Effector memory CD8-positive, alpha-beta T cell (primary cell): ENCODE data around the gene TAPBP.
A peak's percentile ranks its signal among the peaks of the same experiment; 100 is the strongest.

Source experiments
- ATAC-seq: fragments of 150-1000 bp; cut with Tn5 transposase; replicated peaks from 2 replicates; pipeline ENCODE4 v1.10.0; 2021; ENCODE audit warnings: mild to moderate bottlenecking, moderate library complexity
- DNase-seq, 3 experiments: peaks; one replicate each; pipeline ENCODE4 v3.0.0; 2021
- H3K27ac Mint-ChIP-seq, 2 donors: one replicate each; pipeline ENCODE4 v1.8.0; 2022; ENCODE audit warnings: mild to moderate bottlenecking in 2 of 2, mixed read lengths in 2 of 2, moderate library complexity in 2 of 2
- H3K27me3 Mint-ChIP-seq, 2 donors: one replicate each; pipeline ENCODE4 v1.8.0; 2022; ENCODE audit warnings: mixed read lengths in 2 of 2
- H3K36me3 Mint-ChIP-seq: one replicate; pipeline ENCODE4 v1.8.0; 2022; ENCODE audit warnings: mild to moderate bottlenecking, moderate library complexity, mixed read lengths; ENCODE audit not compliant: insufficient read depth
- H3K4me1 Mint-ChIP-seq, 2 donors: one replicate each; pipeline ENCODE4 v1.8.0; 2022; ENCODE audit warnings: low read depth in 2 of 2, mixed read lengths in 2 of 2
- H3K4me3 Mint-ChIP-seq, 2 donors: one replicate each; pipeline ENCODE4 v1.8.0; 2022; ENCODE audit warnings: mild to moderate bottlenecking in 2 of 2, mixed read lengths in 2 of 2, moderate library complexity in 2 of 2
- H3K9me3 Mint-ChIP-seq, 2 donors: one replicate each; pipeline ENCODE4 v1.8.0; 2022; ENCODE audit warnings: mixed read lengths in 2 of 2

The TAPBP gene

DNA sequence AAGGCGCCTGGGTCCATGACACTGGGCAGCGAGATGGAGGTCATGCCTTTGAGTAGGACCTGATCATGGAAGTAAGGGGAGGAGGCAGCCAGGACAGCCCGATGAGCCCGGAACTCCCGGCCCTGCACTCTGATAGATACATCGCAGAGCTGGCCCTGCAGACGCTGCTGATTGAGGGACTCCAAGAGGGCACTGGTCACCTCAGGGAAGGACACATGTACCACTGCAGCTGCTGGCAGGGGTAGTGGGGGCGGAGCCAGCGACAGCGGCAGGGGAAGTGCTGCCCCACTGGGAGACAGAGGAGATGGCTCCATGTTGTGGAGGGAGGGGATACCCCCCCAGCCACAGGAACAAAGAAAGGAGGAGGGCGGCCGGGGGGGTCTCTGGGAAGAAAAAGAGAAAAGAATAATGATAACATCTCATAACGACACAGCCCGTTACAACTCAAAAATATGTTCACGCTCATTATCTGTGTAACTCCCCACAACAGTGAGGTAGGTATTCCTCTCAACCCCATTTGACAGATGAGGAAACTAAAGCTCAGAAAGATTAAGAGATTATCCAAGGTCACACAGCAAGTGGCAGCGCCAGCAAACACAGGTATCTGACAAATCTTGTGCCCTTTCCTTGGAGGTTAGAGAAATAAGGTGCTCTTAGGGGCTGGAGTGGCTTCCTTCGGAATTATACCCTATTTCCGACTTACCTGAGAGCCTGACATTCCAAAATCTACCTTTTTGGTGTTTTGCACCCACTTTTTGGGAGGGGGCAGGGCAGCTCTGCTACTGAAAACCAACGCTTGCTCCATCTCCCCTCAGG, 2.9 kb upstream of the TAPBP start:
- DNase-seq: no peak
- no peaks in the 10 kb centered on the region for H3K27me3 Mint-ChIP-seq

GRCh38 chr6:33315793-33316602, 2.1 kb upstream of the TAPBP start:
- H3K4me1 Mint-ChIP-seq: peaks cover 70 to 77% of the 10 kb centered on the region in 2 donors
- H3K27ac Mint-ChIP-seq: peak overlapping the region; percentile 94 to 100
- H3K4me3 Mint-ChIP-seq: peak overlapping the region; percentile 92 to 99
- DNase-seq (no peak), ATAC-seq (no peak)
- H3K9me3 Mint-ChIP-seq: no peaks in the 10 kb centered on the region
- H3K36me3 Mint-ChIP-seq: peaks cover 77% of the 10 kb centered on the region
- H3K27me3 Mint-ChIP-seq: no peaks in the 10 kb centered on the region

More for the DNA sequence above, 2.9 kb upstream of the TAPBP start:
- Mint-ChIP-seq H3K4me3 (peak overlapping the region; percentile 92 to 99), H3K27ac (peak overlapping the region; percentile 94 to 100), H3K36me3 (peaks cover 75% of the 10 kb centered on the region), H3K4me1 (peaks cover 73 to 80% of the 10 kb centered on the region in 2 donors), H3K9me3 (no peaks in the 10 kb centered on the region)
- no peak for ATAC-seq

GRCh38 chr6:33314943-33315792, 1.3 kb upstream of the TAPBP start:
- DNase-seq (no peak), ATAC-seq (no peak)
- no peaks in the 10 kb centered on the region for H3K27me3 Mint-ChIP-seq
- H3K4me3 Mint-ChIP-seq: peak overlapping the region; percentile 92 to 99
- peaks cover 77% of the 10 kb centered on the region for H3K36me3 Mint-ChIP-seq
- no peaks in the 10 kb centered on the region for H3K9me3 Mint-ChIP-seq
- H3K4me1 Mint-ChIP-seq: peaks cover 66 to 74% of the 10 kb centered on the region in 2 donors
- H3K27ac Mint-ChIP-seq: peak overlapping the region; percentile 99 to 100

DNA sequence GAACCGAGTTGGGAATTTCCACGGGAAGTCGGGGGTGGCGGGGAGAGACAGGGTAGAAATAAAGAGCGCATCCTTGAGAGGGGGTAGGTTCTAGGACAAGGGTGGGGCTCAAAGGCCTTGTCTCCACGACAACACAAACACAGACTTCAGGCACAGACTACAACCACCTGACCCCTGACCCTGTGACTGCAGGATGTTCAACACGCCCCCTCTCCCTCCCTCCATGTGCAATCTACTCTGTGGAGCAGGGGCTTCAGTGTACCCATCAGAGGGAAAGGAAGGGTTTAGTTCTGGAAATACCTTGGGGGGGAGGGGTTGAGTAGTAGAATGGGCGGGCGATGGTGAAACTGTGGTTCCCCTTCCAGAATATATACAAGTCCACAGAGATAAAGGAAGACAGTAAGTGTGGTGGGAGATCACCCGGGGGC, 651 bp upstream of the TAPBP start:
- Mint-ChIP-seq H3K27me3 (no peaks in the 10 kb centered on the region), H3K4me3 (peak overlapping the region; percentile 92 to 99), H3K27ac (peak overlapping the region; percentile 99 to 100), H3K36me3 (peaks cover 77% of the 10 kb centered on the region), H3K9me3 (no peaks in the 10 kb centered on the region), H3K4me1 (peaks cover 59 to 67% of the 10 kb centered on the region in 2 donors)
- ATAC-seq (peak; percentile 52), DNase-seq (peak; percentile 66 to 75 (median 68))

DNA sequence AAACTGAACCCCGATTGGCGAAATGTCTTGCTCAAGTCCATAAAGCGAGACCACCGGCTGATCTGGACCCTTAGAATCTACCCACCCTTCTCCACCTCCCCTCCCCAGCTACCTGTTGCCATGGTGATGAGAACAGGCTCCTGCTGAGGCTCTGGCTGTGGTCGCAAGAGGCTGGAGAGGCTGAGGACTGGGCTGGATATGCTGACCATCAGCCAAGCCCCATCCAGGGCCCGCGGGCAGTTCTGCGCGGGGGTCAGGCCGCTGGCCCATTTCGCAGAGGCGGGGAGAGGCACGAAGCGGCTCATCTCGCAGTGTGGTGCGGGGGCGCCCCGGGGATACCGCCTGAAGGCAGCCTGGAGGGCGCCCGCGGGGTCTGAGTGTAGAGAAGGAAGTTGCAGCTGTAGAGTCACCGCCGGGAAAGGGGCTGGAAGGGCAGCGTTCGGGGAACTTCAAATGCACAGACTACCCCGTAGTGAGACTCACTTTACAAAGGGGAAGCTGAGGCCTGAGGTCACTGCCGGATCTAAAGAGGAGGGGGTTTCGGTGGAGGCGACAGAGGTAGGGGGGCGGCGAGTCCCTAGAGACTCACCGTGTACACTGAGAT, 671 bp downstream of the TAPBP start:
- Mint-ChIP-seq H3K27ac (peak overlapping the region; percentile 99 to 100), H3K4me3 (peak overlapping the region; percentile 92 to 99), H3K27me3 (no peaks in the 10 kb centered on the region), H3K36me3 (peaks cover 78% of the 10 kb centered on the region), H3K9me3 (no peaks in the 10 kb centered on the region), H3K4me1 (peaks cover 51 to 60% of the 10 kb centered on the region in 2 donors)
- no peak for ATAC-seq
- no peak for DNase-seq

GRCh38 chr6:33312361-33313104, 1.3 kb downstream of the TAPBP start:
- Mint-ChIP-seq H3K9me3 (no peaks in the 10 kb centered on the region), H3K4me3 (peak overlapping the region; percentile 92 to 99), H3K4me1 (peaks cover 46 to 55% of the 10 kb centered on the region in 2 donors), H3K27ac (peak overlapping the region; percentile 99 to 100), H3K36me3 (peaks cover 78% of the 10 kb centered on the region), H3K27me3 (no peaks in the 10 kb centered on the region)
- DNase-seq (peak; percentile 73 to 85 (median 75)), ATAC-seq (peak; percentile 44)

- peaks cover 97% of the 10 kb centered on the region for H3K36me3 Mint-ChIP-seq
- peak overlapping the region in 1 of 2 donors; percentile 58 for H3K27ac Mint-ChIP-seq
- peak overlapping the region in 1 of 2 donors; percentile 18 for H3K4me3 Mint-ChIP-seq
- H3K9me3 Mint-ChIP-seq: no peaks in the 10 kb centered on the region
- H3K27me3 Mint-ChIP-seq: no peaks in the 10 kb centered on the region
- DNase-seq: no peak
- ATAC-seq: no peak
- peaks cover 22 to 23% of the 10 kb centered on the region in 2 donors for H3K4me1 Mint-ChIP-seq
These were observed 7.5 kb downstream of the TAPBP start for GRCh38 chr6:33306356-33306755.

DNA sequence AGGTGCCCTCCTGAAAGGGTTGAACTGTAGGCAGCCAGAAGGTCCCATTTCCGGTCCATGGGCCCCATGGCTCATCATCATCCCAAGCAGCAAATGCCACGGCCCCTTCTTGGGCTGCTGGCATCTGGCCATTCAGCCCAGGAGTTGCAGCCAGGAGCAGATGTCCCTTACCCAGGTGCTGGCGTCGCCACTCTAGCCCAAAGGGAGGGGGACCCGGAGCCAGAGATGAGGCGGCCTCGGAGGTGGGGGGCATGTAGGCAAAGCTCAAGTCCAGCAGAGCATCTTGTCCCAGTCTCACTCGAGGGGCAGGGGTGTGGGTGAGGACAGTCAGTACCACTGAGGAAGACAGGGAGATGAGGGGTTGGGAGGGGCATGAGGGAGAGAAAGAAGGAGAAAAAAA, 8.8 kb downstream of the TAPBP start:
- H3K9me3 Mint-ChIP-seq: no peaks in the 10 kb centered on the region
- no peak for DNase-seq
- ATAC-seq: no peak
- H3K27ac Mint-ChIP-seq: peak overlapping the region; percentile 85 to 92
- H3K27me3 Mint-ChIP-seq: no peaks in the 10 kb centered on the region
- peak overlapping the region in 1 of 2 donors; percentile 21 for H3K4me3 Mint-ChIP-seq
- H3K4me1 Mint-ChIP-seq: peaks cover 23 to 27% of the 10 kb centered on the region in 2 donors
- peaks cover 97% of the 10 kb centered on the region for H3K36me3 Mint-ChIP-seq

GRCh38 chr6:33304216-33304615, 9.7 kb downstream of the TAPBP start:
- no peaks in the 10 kb centered on the region for H3K27me3 Mint-ChIP-seq
- H3K4me1 Mint-ChIP-seq: peaks cover 31 to 35% of the 10 kb centered on the region in 2 donors
- ATAC-seq: no peak
- no peaks in the 10 kb centered on the region for H3K9me3 Mint-ChIP-seq
- peaks cover 97% of the 10 kb centered on the region for H3K36me3 Mint-ChIP-seq
- DNase-seq: no peak
- no peak overlapping the region for H3K4me3 Mint-ChIP-seq
- peak overlapping the region; percentile 39 to 85 for H3K27ac Mint-ChIP-seq

GRCh38 chr6:33301877-33302276, 12.0 kb downstream of the TAPBP start:
- DNase-seq: no peak
- peak overlapping the region; percentile 15 to 41 for H3K27ac Mint-ChIP-seq
- H3K4me1 Mint-ChIP-seq: peaks cover 37 to 41% of the 10 kb centered on the region in 2 donors
- H3K4me3 Mint-ChIP-seq: no peak overlapping the region
- no peaks in the 10 kb centered on the region for H3K27me3 Mint-ChIP-seq
- no peaks in the 10 kb centered on the region for H3K9me3 Mint-ChIP-seq
- peaks cover 92% of the 10 kb centered on the region for H3K36me3 Mint-ChIP-seq
- ATAC-seq: no peak

GRCh38 chr6:33299237-33299944, 14.5 kb downstream of the TAPBP start:
- Mint-ChIP-seq H3K27me3 (no peaks in the 10 kb centered on the region), H3K27ac (peak overlapping the region; percentile 97 to 98), H3K9me3 (no peaks in the 10 kb centered on the region), H3K4me3 (peak overlapping the region; percentile 97 to 98), H3K36me3 (peaks cover 86% of the 10 kb centered on the region), H3K4me1 (peaks cover 25 to 41% of the 10 kb centered on the region in 2 donors)
- ATAC-seq (peak; percentile 85), DNase-seq (peak; percentile 92 to 93 (median 92))
